ENCODE data around the gene DDX39A.
"Not testable (repeated sequence)": the region's sequence is repeated elsewhere in the genome, so short reads cannot be mapped to it uniquely, and the experiment has no call there.

The DDX39A gene

GRCh38 chr19:14407605-14408484 is 11.3 kb downstream of the DDX39A start:
- DNase-seq, result no peak

DNA sequence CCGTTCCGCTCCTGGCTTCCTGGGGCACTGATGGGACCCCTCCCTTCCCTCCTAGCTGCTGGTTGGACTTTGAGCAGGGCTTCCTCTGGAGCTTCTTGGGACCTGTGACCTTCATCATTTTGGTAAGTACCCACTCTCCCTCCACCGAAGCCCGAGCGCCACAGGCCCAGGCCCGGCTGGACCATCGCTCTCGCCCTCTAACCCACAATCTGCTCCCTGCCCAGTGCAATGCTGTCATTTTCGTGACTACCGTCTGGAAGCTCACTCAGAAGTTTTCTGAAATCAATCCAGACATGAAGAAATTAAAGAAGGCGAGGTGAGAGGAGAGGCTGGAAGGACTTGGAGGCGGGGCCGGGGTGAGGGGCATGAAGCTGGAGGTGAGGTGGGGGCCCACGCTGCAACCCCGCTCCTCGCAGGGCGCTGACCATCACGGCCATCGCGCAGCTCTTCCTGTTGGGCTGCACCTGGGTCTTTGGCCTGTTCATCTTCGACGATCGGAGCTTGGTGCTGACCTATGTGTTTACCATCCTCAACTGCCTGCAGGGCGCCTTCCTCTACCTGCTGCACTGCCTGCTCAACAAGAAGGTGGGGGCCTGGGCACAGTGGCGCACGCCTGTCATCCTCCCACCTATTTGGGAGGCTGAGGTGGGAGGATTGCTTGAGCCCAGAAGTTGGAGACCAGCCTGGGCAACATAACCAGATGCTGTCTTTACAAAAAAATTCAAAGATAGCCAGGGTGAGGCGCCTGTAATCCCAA is 12.3 kb downstream of the DDX39A start:
- no peak for DNase-seq

GRCh38 chr19:14405758-14406644 is 13.1 kb downstream of the DDX39A start:
- peak; percentile 83 to 88 for DNase-seq

GRCh38 chr19:14405380-14405757 is 13.8 kb downstream of the DDX39A start:
- DNase-seq, result no peak

GRCh38 chr19:14404312-14404711 is 14.8 kb downstream of the DDX39A start:
- no peak for DNase-seq

GRCh38 chr19:14403145-14403930 is 15.8 kb downstream of the DDX39A start:
- not testable (repeated sequence) for DNase-seq

DNA sequence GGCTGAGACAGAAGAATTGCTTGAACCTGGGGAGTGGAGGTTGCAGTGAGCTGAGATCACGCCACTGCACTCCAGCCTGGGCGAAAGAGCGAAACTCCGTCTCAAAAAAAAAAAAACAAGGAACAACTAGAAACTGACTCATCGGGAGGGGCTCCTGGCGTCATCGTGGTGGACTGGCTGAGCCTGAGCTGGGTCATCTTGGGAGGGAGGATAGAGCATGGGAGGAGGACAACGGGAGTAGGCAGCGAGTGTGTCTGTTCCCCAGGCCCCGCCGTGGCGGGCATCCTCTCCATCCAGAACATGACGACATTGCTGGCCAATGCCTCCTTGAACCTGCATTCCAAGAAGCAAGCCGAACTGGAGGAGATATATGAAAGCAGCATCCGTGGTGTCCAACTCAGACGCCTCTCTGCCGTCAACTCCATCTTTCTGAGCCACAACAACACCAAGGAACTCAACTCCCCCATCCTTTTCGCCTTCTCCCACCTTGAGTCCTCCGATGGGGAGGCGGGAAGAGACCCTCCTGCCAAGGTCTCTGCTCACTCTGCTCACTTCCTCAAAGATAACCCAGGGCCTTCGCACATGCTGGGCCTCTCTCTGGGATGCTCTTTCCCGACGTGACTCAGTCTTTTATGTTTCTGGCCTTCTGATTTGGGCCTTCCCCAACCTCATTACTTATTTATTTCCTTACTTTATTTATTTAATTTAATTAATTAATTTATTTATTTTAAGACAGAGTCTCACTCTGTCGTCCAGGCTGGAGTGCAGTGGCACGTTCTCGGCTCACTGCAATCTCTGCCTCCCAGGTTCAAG is 16.6 kb downstream of the DDX39A start:
- no peak for DNase-seq

DNA sequence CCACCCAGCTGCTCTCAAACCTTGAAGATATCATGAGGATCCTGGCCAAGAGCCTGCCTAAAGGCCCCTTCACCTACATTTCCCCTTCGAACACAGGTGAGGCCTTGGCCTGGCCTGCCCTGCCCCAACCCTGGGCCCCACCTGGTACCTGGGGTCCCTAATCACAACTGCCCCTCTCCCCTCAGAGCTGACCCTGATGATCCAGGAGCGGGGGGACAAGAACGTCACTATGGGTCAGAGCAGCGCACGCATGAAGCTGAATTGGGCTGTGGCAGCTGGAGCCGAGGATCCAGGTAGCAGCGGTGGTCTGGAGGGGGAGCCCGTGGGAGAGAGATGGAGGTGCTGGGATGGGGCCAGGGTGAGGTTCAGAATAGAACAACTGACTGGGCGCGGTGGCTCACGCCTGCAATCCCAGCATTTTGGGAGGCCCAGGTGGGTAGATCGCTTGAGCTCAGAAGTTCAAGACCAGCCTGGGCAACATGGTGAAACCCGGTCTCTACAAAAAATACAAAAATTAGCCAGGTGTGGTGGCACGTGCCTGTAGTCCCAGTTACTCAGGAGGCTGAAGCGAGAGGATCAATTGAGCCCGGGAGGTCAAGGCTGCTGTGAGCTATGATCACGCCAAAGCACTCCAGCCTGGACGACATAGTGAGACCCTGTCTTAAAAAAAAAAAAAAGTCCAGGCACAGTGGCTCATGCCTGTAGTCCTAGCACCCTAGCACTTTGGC is 17.5 kb downstream of the DDX39A start:
- no peak for DNase-seq

GRCh38 chr19:14400951-14401431 is 18.1 kb downstream of the DDX39A start:
- DNase-seq, result no peak

- DNase-seq, result not testable (repeated sequence)
Measured at GRCh38 chr19:14397168-14397567, 22.0 kb downstream of the DDX39A start.

- not testable (repeated sequence) for DNase-seq
Measured at GRCh38 chr19:14396730-14397129, 22.4 kb downstream of the DDX39A start.

DNA sequence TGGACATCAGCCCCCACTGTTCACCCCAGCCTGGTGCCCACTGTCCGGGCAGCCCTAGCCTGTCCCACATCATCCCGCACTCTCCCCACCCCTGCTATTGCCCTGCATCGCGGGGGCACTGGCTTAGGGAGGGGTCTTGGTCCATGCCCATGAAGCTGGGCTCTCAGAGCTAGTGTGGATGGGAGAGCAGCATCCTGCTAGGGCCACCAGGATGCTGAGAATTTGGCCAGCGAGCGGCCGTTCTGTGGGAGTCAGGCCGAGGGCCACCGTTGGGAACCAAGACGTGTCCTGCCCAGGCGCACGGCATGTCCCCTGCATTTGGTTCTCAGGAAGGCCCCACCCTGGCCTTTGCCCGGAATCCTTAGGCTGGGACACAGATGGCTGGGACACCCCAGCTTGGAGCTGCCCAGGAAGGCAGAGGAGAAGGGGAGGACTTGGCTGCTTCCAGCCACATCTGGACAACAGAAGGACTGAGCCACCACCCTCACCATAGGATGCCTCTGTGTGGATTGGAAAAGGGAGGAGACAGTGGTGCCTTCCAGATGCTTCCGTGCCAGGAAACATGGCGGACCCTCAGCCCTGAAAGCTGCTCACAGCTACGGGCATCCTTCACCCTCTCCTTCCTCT is 23.3 kb downstream of the DDX39A start:
- no peak for DNase-seq

GRCh38 chr19:14395262-14395661 is 23.9 kb downstream of the DDX39A start:
- DNase-seq, result no peak

- no peak for DNase-seq
Measured at GRCh38 chr19:14394167-14394566, 25.0 kb downstream of the DDX39A start.

- DNase-seq, result no peak
Measured at GRCh38 chr19:14393329-14393728, 25.8 kb downstream of the DDX39A start.

GRCh38 chr19:14391156-14391821 is 27.9 kb downstream of the DDX39A start:
- DNase-seq, result no peak

DNA sequence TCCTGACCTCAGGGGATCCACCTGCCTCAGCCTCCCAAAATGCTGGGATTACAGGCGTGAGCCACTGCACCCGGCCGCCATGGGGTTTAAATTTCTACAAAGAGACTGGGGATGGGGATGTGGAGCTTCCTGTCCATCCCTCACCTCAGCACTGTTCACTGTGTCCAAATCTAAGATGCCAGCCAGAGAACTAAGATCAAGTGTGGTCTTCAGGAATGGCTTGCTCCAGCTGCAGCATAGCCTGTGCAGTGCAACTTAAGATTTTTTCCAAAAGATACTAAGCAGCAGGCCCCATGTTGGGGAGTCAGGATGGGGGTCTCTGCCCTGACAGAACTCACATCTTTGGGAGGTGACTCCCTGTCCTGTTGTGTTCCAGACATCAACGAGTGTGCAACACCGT is 28.6 kb downstream of the DDX39A start:
- no peak for DNase-seq

DNA sequence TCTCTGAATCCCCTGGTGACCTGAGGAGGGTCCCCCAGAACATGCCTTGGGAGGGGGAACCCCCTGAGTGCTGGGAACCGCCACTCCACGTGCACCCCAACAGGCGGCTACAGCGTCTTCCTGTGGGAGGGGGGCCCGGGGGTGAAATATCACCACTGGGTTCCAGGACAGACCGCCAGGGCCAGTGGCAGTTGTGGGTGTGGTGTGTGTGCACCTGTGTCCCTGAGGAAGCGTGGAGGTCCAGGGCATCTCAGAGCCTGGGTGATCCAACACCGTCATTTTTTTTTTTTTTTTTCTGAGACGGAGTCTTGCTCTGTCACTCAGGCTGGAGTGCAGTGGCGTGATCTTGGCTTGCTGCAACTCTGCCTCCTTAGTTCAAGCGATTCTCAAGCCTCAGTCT is 33.6 kb downstream of the DDX39A start:
- DNase-seq, result no peak

Measured in stimulated activated CD4-positive, alpha-beta T cell treated with anti-CD3 and anti-CD28 coated beads, Interleukin-4, amount 100 ng/mL, for 4 hours (primary cell).